Loucy (cell line): ENCODE measurements around the gene SOD3.

Source experiments
- CTCF ChIP-seq: fragments of 200-600 bp; sonication (generic); conservative IDR thresholded peaks from 2 replicates; pipeline ENCODE4 v1.5.1; 2014; ENCODE audit warnings: mild to moderate bottlenecking, antibody characterized with exemption, low read length
- EZH2phosphoT487 ChIP-seq: fragments of 200-600 bp; IDR thresholded peaks from 2 replicates; pipeline ENCODE4 v1.6.1; 2018; ENCODE audit warnings: antibody characterized with exemption, mild to moderate bottlenecking, moderate library complexity, borderline replicate concordance

DNA sequence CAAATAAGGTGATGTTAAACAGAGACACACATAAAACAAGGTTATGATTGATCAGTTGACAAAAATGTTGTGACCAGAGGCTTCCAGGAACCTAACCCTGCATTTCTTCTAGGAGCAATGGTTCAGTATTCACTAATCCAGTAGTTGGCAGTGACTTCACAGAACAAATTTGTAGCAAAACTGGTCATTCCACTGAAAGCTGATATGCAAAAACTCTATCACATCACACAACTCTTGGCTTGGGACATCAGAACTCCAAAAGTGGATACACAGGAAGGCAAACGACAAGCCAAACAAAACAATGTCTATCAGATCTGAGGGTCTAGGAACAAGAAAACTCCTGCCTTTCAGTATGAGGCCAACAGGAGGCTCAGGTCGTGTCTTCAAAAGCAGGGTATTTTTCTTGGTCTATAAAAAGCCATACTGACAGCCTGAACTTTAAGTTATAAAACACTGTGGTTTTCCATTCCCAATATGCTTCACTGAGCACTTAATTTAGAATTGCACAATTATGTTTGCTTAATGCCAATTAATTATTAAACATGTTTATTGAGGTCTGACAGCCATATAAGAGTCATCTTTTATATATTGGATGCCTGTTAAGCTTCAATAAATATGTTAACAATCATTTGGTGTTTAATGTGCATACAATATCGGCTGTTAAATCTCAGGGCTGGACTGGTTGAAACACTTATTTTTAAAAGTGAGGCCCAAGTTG lies 45.6 kb downstream of the SOD3 start:
- no peak for TF ChIP-seq EZH2phosphoT487
- no peak for TF ChIP-seq CTCF
